HG03159 (cell line): Measurements from ENCODE around the gene POLN.

Experiments
- ATAC-seq: cut with Tn5 transposase; IDR thresholded peaks from one replicate; pipeline ENCODE4 v1.9.1; 2021; ENCODE audit warnings: mild to moderate bottlenecking, moderate library complexity; ENCODE audit not compliant: unreplicated experiment

The POLN gene

GRCh38 chr4:2126309-2127043 lies 115.4 kb downstream of the POLN start:
- ATAC-seq: no peak

GRCh38 chr4:2125831-2126230 lies 116.1 kb downstream of the POLN start:
- no peak for ATAC-seq

- ATAC-seq: no peak
Measured at GRCh38 chr4:2125023-2125422, 116.9 kb downstream of the POLN start.

- ATAC-seq: no peak
Measured at GRCh38 chr4:2116687-2117400, 125.1 kb downstream of the POLN start.

GRCh38 chr4:2105559-2105958 lies 136.4 kb downstream of the POLN start:
- ATAC-seq: no peak

GRCh38 chr4:2104556-2105345 lies 137.2 kb downstream of the POLN start:
- ATAC-seq: no peak

GRCh38 chr4:2103843-2104547 lies 137.9 kb downstream of the POLN start:
- no peak for ATAC-seq

- no peak for ATAC-seq
Measured at GRCh38 chr4:2103127-2103842, 138.6 kb downstream of the POLN start.

GRCh38 chr4:2102045-2102883 lies 139.7 kb downstream of the POLN start:
- ATAC-seq: no peak

- ATAC-seq: no peak
Measured at GRCh38 chr4:2101346-2102044, 140.4 kb downstream of the POLN start.

GRCh38 chr4:2096073-2096609 lies 145.8 kb downstream of the POLN start:
- no peak for ATAC-seq

GRCh38 chr4:2095236-2096072 lies 146.5 kb downstream of the POLN start:
- no peak for ATAC-seq

- ATAC-seq: no peak
Measured at GRCh38 chr4:2094545-2094944, 147.4 kb downstream of the POLN start.

GRCh38 chr4:2093265-2093664 lies 148.7 kb downstream of the POLN start:
- no peak for ATAC-seq

GRCh38 chr4:2092669-2093053 lies 149.3 kb downstream of the POLN start:
- ATAC-seq: no peak

- ATAC-seq: no peak
Measured at GRCh38 chr4:2091990-2092668, 149.8 kb downstream of the POLN start.

- ATAC-seq: no peak
Measured at GRCh38 chr4:2090642-2091041, 151.3 kb downstream of the POLN start.
